Activated CD4-positive, CD25-positive, alpha-beta regulatory T cell treated with anti-CD3 and anti-CD28 coated beads, Interleukin-2, amount 50 U/mL, for 72 hours (primary cell): ENCODE data around the gene MYBPC1.
A peak's percentile ranks its signal among the peaks of the same experiment; 100 is the strongest.
"Not testable (repeated sequence)": the region's sequence is repeated elsewhere in the genome, so short reads cannot be mapped to it uniquely, and the experiment has no call there.

ENCODE experiments used
- DNase-seq: peaks from one replicate; pipeline ENCODE4 v3.0.0; 2021

MYBPC1 gene

GRCh38 chr12:101697197-101697929 is 102.6 kb downstream of the MYBPC1 start, which contains the start of gene CHPT1:
TSS of gene CHPT1 (plus strand) at chr12:101697640. CDS start at chr12:101697862, 222 bp downstream.
- peak; percentile 66 for DNase-seq

DNA sequence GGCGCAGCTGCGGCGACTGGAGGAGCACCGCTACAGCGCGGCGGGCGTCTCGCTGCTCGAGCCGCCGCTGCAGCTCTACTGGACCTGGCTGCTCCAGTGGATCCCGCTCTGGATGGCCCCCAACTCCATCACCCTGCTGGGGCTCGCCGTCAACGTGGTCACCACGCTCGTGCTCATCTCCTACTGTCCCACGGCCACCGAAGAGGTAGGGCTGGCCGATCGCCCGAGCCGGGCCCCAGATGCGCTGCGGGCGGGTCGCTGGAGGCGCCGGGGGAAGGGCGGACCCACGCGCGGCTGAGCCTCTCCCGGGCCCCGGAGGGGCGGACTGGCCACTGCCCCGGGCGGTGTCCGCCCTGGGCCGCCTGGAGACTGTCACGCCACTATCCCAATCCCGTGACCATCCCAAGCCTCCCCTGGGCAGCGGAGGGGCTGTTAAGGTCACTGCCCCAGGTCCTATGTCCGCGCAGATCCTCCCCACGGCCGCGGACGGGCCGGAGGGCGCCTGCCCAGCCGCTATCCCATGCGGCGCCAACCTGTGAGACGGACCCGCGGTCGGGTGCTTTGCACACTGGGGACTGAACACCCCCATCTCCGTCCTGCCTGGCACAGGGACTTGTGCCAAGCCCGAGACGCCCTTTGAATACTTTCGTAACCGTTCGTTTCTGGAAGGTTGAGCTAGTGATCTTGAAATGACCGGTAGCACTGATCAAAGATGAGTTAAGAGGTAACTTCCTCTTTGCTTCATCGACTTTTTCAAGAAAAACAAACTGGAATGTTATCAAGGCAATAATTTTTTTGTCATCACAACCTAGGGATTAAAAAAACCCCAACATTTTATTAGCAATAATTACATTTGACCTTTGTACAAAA is 103.4 kb downstream of the MYBPC1 start:
- peak; percentile 59 for DNase-seq

DNA sequence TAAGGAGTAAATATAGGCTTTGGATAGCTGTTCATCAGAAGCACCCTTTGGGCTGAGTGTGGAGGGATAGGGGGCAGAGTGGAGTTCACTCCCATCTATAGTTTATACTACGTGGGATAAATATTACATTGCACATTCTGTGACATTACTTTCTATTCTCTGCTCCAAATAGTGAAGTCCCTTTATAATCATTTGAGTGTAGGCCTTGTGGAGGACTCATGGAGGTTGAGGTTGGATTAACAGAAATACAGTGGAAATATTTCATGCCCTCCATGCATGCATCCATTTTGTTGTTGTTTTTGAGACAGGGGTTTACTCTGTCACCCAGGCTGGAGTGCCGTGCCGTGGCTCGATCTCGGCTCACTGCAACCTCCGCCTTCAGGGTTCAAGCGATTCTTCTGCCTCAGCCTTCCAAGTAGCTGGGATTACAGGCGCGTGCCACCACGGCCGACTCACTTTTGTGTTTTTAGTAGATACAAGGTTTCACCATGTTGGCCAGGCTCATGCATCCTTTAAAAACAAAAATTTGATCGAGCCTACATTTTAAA is 104.1 kb downstream of the MYBPC1 start:
- no peak for DNase-seq

- no peak for DNase-seq
These were observed 105.6 kb downstream of the MYBPC1 start for GRCh38 chr12:101700299-101700820.

- DNase-seq = no peak
These were observed 108.7 kb downstream of the MYBPC1 start for GRCh38 chr12:101703487-101703886.

DNA sequence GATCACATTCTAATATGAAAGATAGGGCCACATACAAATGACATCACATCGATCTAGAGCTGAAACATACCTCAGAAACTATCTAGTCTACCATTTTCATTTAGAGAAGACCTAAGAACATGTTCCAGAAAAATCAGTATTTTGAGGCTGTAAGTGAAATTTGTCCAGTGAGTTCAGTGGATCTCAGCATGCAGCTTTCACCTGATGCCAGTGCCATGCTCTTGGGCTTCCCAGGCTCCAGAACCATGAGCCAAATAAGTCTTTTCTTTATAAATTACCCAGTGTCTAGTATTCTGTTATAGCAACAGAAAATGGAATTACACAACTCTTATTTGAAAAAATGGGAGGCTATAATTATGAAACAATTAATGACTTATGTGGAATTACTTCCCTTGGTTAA is 111.6 kb downstream of the MYBPC1 start:
- DNase-seq = no peak

- no peak for DNase-seq
These were observed 112.5 kb downstream of the MYBPC1 start for GRCh38 chr12:101707131-101707782.

DNA sequence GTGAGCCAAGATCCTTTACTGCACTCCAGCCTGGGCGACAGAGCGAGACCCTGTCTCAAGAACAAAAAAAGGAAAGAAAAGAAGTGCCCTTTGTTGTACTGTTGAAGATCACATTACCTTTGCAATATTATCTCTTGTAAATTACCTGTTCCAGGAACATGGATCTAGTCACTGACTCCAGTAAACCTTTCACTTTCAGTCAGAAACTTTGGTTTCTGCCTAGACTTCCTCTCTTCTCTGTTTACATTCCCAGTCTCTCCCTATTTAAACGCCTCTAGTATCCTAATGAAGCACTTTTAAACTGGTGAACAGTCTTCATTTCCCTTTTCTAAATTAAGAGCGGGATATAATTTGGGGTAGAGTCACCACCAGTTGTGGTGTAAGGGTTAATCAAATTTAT is 115.5 kb downstream of the MYBPC1 start:
- no peak for DNase-seq

DNA sequence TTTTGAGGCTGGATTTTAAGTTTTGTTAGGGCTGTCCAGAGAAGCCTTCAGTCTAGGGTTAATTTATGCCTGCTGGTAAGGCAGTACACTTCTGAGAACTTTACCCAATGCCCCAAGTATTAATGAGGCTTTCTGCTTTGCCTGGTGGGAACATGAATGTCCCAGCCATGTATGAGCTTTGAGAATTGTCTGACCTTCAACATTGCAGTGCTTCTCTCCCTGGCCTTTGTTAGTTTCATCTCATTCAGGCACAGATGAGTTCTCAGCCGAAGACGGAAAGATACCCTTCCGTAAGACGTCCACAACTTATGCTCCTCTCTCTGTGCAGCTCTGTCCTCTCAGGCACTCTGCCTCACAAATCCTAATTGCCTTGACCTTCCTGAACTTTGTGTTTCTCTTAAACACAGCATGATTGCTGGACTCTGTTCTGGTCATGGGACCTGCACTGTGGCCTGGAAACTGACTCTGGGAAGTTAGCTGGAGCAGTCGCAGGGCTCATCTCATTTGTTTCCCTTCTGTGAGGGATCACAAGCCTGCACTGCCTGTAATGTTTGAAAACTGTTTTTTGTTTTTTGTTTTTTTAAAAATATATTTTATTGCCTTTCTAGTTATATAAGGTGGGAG is 118.4 kb downstream of the MYBPC1 start:
- no peak for DNase-seq

- no peak for DNase-seq
These were observed 119.2 kb downstream of the MYBPC1 start for GRCh38 chr12:101713930-101714329.

DNA sequence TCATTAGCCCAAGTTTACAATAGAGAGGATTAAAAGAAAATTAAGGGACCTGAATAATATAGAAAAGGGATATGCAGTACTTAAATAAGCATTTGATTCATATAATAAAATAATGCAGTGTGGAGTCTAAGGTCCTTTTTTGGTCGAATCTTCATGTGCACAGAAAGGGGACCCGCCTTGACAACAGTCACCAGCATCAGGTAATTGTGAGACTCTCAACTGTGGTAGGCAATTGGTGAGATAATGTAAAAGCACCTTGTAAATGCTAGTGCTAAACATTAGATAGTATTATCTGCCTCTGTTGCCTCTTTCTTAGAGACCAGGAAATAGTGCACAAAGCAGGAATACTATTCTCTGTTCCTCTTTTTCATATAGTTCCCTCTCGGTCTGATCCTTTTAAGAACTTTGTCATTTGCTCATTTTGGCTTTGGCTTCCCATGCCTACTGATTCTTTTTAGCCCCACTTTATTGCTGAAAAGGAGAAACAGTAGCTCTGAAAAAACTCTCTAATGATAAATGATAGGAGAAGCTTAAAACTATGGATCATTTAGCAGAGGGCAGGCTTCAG is 120.2 kb downstream of the MYBPC1 start:
- no peak for DNase-seq

GRCh38 chr12:101719566-101719965 is 124.8 kb downstream of the MYBPC1 start:
- no peak for DNase-seq

DNA sequence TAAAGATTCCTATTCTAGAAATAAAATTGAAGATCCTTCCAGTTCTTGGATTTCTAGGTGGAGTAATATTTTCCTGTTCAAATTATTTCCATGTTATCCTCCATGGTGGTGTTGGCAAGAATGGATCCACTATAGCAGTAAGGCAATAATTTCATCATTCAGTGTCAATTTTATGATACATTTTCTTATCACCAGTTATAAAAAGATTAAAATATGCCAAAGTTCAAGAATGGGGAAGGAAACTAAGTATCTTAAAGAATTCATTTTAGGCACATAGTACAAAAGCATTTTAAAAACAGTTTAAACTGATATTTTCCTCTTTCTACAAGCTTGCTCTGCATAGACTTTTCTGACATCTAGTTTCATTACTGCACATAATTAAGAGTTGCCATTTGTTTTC is 125.3 kb downstream of the MYBPC1 start:
- DNase-seq = no peak

DNA sequence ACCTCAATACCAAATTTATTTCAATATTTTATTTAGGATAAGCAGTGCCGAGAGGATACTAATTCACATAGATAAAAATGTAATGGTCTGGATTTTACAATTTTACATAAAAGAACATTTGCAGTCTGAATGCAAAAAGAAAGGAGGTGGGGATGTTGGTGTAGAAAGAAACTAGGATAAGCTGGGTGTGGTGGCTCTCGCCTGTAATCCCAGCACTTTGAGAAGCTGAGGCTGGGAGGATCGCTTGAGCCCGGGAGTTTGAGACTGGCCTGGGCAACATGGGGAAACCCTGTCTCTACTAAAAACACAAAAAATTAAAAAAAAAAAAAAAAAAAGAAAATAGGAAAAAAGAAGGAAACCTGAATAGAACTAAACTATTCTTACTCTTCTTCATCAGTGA is 127.6 kb downstream of the MYBPC1 start:
- DNase-seq = no peak

DNA sequence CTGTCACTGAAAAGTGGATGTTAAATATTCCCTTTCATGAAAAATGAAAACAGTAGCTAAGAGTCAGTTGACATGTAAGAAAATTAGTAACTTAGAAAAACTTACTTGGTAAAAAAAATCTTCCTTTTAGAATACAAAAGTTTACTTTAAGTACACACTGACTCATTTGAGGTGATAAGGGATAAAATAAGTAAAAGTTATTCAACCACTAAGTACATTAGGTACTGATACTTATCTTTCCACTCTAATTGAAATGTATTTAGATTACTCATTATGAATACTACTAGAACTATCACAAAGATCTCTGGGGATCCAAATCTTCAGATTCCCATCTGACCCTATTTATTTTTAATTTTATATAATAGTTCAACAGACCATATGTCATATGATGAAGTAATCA is 132.3 kb downstream of the MYBPC1 start:
- DNase-seq = no peak

DNA sequence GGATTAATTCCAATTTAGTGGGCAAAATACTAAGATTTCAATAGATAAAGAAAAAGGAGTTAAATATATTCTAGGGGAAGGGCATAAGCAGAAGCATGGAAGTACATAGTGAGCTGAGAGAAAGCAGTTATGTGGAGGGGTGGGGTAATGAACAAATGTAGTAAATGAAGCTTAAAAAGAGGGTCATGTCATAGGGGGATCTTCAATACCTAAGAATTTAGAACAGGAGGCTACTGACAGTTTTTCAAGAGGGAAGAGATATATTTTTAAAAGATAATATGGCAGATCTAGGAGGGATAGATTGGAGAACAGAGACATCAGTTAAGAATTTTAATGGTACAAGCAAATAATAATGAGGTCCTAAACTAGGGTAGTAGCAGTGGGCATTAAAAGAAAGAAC is 135.1 kb downstream of the MYBPC1 start:
- DNase-seq = no peak

DNA sequence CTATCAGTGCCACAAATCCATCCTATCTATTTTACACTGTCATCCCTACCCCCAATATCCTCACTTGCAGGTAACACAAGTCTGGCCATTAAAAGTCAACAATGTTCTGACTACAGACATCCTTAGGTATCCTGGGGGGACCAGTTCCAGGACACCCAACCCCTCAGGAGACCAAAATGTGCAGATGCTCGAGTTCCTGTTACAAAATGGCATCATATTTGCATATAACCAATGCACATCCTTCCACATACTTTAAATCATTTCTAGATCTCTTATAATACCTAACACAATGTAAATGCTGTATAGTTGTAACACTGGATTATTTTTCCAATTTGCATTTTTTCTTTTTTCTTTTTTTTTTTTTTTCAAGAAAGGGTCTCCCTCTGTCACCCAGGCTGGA is 137.5 kb downstream of the MYBPC1 start:
- DNase-seq = no peak

DNA sequence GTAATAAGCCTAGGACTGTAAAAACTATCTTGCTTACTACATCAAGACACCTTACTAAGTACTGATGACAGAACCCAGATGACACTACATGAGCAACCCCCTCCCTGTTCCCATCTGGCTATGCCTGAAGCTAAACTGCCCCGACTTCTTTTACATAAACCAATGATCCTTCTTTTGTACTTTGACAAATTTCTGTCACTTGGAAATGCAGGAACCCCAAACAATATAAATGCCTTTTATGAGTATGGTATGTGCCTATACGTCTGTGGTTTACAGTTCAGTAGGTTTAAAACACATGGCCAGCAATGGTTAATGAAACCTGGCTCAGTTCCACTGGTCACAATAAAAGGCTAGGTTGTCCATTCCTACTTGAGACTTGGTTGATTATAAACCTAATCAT is 138.4 kb downstream of the MYBPC1 start:
- DNase-seq = no peak

- not testable (repeated sequence) for DNase-seq
These were observed 139.7 kb downstream of the MYBPC1 start for GRCh38 chr12:101734482-101734881.
